NOMO-1 (cell line): Measurements from ENCODE around the gene CCDC97.

Experiments
- DNase-seq, 2 experiments: peaks; one replicate each; lab custom pipeline; 2025; ENCODE audit not compliant: unreplicated experiment in 2 of 2; lab: John Stamatoyannopoulos, UW

The CCDC97 gene

DNA sequence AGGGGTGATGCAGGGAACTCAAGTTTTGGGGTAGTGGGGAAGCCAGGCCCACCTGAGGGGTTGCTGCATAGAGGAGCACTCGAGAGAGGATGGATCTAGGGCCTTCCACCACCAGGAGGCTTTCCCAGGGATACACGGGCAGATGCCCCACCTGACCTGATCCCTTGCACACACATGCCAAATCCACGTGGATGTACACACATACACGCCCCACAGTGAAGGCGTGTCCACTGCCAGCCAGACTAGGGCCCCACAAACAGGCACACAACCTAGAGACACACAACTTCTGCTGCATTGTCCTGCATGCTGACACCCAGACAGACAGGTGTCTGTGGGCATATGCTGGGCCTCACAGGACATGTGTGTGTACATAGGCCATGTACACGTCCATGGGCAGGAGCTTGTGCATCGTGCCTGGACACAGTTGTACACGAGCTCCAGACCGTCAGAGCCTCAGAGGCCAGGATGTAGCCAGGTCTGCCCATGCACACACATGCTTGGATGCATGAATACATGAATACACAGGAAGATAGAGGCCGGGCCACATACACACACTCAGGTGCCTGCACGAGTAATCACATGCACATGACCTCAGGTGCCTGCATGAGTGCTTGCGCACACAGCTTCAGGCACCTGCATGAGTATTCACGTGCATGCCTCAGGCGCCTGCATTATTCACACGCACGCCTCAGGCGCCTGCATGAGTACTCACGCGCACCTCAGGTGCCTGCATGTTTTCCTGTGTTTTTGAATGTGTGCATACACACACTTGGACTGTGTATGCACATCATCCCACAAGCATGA lies 8.9 kb downstream of the CCDC97 start:
- no peak for DNase-seq

DNA sequence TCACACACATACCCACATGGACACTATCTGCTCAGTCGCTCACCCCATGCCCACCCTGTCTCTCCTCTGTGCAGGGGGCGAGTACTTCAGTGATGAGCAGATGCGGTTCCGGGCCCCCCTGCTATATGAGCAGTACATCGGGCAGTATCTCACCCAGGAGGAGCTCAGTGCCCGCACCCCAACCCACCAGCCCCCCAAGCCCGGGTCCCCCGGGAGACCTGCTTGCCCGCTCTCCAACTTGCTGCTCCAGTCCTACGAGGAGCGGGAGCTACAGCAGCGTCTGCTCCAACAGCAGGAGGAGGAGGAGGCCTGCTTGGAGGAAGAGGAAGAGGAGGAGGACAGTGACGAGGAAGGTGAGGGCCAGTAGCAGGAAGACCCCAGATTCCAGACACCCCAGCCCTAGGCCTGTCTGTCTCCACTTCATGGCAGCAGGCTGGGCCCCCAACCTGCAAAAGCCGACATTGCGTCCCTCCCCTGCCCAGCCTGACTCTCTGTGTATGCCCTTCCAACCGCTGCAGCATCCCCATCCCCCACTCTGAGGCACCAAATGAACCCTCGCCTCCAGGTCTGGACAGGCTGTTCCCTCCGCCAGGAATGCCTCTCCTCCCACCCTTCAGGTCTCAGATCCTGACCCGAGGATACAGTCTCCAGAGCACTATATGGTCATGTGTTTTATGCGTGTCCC lies 9.7 kb downstream of the CCDC97 start:
- DNase-seq: no peak

DNA sequence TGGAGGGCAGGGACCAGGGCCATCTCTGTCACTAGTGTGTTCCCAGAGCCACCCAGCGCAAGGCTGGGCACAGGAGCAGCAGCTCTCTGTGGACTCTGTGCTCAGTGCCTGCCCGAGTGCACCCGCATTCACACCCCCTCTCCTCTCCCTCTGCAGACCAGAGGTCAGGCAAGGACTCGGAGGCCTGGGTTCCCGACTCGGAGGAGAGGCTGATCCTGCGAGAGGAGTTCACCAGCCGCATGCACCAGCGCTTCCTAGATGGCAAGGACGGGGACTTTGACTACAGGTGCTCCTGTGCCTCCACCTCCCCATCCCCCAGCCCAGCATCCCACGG lies 10.2 kb downstream of the CCDC97 start:
- DNase-seq: no peak

DNA sequence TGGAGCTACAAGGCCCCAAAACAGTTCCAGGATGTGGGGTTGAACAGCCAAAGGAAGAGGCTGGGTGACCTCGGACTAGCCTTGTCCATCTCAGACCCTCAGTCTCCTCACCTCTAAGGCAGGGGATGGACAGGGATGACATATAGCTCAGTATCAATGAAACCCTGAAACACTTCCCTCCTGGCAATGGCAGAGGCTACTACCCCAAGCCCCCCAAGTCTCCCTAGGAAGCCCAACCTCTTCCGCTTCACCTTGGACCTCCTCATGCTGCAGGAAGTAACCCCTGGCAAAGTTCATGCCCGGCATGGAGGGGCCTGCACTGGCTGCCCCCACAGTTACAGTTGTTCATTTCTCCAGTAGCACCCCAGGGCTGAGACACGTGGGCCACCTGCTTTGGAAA lies 10.6 kb downstream of the CCDC97 start:
- no peak for DNase-seq

DNA sequence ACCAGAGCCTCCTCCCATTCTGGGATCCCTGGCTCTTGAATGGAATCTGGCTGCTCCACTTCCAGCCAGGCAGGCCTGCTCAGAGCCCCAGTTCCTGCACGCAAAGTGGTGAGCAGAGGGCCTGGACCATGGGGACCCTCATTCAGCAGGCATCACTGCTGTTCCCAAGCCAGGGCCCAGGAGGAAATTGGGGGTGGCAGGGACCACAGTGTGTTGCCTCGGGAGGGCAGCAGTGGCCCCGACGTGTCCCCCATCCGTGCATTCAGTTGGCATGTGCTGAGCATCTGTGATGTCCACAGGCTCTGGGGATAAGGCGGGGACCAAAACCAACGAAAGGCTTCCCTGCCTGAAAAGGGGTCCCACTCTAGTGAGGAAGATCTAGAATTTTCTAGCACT lies 11.2 kb downstream of the CCDC97 start:
- DNase-seq: no peak

DNA sequence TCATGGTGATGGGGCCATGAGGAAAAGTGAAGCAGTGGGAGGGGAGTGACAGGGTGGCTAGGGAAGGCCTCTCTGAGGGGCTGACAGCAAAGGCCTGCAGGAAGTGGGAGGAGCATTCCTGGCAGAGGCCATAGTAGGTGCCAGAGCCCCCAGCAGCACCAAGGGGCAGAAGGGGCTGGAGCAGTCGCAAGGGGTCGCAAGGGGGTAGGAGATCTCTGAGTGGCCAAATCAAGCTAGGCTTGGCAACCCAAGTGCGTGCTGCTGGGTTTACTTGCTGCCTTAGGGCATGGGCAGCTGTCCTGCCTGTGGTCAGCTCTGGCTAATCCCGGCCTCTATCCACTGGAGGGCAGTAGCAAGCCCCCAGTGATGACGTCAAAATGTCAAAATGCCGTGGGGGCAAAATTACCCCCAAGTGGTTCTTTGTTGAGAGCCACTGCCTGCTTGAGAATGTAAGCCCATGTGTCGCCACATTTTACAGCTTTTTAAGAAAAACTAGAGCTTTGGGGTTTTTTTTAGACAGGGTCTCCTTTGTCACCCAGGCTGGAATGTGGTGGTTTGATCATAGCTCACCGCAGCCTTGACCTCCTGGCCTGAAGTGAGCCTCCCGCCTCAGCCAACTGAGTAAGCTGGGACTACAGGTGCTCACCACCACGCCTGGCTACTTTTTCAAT lies 11.8 kb downstream of the CCDC97 start:
- no peak for DNase-seq

DNA sequence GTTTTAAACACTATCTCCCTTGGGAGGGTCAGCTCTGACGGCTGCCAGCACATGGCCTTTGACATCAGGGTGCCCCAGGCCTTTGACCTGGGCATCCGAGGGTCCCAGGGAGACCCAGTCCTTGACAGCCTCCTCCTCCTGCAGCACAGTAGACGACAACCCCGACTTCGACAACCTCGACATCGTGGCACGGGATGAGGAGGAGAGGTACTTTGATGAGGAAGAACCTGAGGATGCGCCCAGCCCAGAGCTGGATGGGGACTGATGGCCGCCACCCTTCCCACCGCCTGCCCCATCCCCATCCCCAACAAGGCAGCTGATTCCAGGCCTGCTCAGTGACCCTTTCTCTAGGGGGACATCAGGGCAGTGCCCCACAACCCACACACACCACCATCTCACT lies 12.5 kb downstream of the CCDC97 start:
- DNase-seq: no peak

DNA sequence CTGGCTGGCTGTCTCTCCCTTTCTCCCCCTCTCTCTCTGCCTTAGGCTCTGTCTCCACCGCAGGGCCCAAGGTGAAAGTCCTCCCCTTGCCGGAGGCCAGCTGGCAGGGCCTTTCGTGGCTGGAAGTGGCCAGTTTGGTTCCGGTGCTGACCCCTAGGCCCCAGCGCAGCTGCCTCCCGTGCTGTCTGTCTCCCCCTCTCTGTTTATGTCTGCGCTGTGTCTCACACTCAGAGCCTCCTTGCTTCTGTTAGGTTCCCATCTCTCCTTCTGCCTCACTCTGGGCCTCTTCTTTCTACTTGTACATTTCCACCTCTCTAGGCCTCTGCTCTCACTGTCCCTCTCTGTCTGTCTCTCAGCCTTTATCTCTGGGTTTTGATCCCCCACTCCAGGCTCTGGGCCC lies 13.1 kb downstream of the CCDC97 start:
- DNase-seq: no peak

DNA sequence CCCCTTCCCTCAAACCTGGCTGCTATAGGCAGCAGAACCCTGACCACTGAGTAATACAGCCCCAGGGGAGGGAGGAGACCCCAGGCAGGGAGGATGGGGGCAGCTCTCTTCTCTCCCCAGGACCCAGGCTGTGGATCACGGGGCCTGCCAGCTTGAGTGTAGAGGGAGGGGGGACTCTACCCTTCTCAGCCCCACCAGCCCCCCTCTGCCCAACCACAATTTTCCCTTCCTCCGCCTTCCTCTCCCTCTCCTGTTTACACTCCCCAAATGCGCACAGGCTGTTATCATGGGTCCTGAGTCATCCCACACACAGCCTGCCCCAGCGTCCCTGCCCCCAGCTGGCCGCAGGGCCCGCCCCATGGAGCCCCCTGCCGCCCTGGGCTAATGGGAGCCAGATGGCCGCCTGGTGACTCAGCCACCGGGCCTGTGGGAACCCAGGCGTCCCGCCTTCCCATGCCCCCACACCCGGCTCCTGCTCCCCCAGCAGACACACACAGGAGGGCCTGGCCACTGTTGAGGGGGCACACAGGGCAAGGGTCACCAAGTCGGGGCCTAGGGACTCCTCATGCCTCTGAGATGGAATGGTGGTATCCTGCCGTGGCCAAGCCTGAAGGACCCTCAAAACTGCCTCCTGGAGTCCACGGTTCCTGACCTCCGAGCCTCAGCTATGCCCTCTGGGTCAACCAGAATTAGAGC lies 13.6 kb downstream of the CCDC97 start:
- no peak for DNase-seq

DNA sequence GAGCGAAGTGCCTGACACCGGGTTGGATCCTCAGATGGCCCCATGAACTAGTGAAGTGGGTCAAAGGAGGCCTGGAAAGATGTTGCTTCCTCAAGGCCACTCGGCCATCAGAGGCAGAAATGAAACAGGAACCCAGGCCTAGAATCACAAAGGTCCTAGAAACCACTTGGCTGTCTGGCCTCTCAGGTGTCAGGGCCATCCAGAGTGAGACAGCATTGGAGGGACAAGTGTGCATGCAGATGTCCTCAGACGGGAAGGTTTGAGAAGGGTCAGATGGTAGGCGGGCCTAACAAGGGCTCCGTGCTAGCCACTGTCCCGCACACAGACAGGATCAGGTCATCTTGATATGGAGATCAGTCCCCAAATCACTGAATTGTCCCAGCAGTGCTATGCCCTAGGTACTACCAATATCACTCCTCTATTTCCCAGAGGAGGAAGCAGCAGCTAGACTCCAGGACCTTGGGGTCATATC lies 14.3 kb downstream of the CCDC97 start:
- DNase-seq: peak in 1 of 2 experiments; percentile 26

DNA sequence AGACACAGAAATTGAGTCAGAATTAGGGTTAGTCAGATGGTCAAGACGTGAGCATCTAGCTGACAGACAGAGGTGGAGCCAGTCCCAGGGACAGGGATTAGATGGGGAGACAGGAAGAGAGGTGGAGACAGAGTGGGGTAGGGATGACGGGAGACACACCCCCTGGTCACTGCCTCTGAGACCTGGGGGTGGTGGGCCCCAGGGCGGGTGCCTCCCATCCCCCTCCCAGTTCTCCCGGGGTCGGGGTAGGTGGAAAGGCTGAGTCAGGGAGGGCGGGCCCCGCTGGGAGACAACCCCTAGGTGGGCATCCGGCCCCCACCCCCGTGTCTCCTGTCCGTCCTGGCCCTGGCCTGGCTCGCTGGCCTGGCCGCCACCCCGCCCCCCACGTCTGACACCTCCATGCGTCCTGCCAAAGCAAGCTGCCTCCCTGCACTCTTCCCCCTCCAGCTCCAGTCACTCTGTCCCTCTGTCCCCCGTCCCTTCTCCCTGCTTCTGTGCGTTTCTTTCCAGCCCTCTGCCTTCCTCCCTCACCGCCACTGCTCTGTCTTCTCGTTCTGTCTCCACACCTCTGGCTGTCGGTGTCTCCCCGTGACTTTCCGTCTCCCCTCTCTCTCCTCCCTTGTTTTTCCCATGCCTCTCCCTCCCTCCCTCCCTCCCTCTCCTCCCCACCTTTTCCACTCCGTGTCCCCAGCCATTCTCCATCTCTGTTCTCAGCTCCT lies 15.1 kb downstream of the CCDC97 start:
- DNase-seq: no peak

DNA sequence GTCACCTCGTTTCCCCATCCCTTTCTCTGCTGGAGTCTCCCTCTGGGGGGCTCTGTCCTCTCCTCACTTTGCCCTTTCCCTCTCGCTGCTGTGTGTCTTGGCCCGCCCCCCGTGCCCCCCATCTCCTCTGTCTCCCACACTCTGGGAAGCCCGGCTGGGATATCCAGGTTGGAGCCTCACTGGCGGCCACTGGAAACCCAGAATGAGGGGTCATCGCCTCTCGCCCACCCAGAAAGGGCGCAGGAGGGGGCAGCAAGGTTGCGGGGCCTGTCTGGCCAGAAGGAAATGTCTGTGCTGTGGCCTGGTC lies 15.6 kb downstream of the CCDC97 start:
- DNase-seq: no peak

DNA sequence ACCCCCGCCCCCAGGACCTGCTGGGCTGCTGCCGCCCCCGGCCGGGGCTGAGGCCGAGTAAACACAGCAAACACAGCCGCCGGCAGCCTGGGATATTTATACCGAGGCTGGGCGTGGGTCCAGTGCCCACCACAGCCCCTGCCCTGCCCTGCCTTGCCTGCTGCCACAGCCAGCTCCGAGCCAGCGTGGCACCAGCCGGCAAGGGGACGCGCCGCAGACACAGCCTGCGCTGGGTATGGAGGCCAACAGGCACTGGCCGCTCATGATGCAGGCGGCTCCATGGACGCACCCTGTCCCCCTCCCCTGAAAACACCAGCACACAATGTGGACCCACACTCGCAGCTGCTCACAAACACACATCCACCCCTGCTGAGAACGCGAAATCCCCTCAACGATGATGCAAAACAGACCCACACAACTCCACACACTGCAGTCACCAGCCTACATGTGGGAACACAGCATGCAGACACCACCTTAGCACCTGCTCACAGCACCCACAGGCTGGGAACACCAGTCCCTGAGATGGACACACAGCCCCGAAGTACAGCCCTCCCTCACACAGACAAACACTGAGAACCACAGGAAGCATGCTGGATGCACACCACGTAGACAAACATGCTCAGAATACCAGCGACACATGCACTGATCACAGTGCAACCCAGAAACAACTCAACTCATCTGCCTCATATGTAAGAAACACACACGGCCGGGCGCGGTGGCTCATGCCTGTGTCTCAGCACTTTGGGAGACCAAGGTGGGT lies 16.2 kb downstream of the CCDC97 start:
- DNase-seq: no peak

DNA sequence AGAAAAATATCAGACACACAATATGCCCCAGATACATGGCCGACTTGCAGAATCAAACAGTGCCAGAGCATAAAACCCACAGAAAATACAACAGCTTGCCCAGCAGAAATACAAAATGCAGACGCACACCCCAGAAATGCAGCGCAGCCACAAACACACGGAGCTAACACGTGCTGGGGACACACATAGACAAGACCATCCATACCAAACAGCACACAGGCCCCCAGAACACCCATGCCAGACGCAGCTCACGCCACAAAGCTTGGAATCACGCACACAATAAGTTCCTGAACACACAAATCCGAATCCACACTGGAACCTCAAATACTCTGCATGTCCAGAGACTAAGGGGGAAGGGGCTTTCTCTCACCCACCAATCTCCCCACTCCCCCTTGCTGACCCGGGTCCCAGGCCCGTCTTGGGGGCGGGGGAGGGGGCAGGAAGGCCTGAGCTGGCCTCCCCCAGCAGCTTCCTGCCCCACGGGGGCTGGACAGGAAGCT lies 17.2 kb downstream of the CCDC97 start:
- DNase-seq: peak in 1 of 2 experiments; percentile 48

DNA sequence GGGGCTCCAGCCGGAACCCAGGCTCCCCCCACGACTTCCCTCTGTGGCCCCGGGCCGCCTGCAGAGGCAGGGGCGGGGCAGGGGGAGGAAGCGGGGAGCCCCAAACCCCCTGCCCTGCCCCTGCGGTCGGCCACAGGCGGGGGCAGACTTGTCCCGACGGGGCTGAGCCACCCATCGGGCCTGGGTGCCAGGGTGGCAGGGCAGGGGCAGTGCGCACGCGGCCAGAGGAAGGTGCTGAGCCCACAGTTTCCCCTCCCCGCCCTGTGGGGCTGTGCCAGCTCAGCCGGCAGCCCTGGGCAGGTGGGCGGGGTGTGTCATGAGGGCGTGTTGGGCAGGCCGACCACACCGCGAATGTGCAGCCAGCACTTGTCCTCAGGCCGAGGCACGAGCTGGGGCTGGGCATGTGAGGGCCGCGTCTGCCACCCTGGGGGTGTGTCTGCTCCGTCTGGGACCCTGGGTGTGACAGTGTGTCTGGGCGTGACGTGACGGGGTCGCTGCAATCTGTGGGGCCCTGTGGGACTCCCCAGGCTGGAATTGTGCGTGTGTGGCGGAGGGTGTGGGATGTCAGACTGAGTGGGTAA lies 17.7 kb downstream of the CCDC97 start:
- peak; percentile 72 to 87 for DNase-seq

DNA sequence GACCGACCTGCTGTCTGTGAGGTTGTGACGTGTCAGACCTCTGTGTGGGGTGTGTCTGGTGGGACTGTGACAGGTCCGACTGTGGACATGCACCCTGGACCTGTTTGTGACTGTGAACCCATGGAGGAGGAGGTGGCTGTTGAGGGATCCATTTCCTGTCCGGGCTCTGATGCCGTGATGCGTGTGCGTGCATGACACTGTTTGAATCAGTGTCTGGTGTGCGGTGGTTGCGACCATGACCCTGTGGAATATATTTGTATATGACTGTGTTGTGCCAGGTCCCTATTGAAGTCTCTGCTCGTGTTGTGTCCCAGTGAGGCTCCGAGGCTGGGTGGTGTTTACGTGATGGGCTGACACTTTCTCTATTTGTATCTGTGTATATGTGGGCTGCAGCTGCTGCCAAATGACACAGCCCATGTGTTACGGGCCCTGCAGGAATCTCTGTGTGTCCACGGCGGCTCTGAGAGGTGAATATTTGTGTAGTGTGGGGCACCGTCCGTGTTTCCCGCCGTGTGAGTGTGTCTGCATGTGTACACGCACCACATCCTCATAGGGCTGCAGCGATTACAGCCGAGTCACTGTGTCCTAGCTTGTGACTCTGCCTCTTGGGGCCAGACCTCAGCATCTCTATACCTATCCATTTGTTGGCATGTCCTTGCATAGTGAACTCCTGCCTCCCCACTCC lies 18.3 kb downstream of the CCDC97 start:
- DNase-seq: peak; percentile 76 to 80

DNA sequence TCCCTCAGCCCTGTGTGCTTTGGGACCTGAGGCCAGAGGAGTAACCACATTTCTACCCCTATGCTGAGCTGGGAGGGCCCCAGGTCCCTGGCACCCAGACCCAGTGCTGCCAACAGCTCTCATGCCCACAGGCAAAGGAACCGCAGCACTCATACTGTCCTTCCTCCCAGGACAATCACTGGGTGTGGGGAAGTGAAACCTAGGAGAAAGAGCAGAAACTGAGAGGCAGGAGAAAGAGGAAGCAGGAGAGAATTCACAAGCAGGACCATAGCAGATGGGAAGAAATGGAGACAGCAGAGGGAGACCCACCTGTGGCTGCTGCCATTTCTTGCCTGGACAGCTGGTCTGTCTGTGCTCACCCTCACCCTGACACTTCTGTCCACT lies 18.9 kb downstream of the CCDC97 start:
- DNase-seq: peak; percentile 80 to 86

DNA sequence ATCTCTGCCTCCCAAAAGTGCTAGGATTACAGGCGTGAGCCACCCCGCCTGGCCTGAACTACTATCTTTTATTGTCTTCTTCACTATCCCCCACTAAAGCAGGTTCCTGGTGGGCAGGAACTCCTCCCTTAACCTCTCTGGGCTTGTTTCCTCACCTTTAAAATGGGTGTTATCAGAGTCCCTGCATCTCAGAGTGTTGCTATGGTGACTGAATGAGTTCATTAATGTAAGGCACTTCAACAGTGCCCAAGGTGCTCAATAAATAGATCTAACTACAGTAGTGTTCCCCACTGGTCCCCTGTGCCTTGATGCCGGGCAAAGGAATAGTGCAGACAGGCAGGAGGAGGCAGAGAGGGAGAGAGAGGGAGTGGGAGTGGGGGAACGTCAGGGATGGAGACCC lies 20.5 kb downstream of the CCDC97 start:
- no peak for DNase-seq
